ENCODE measurements around the gene SCART1. TPM values are rescaled to one million over a fixed set of nuclear protein-coding genes. Genes with fewer than 3 reads are reported as not detected.
"Not testable (repeated sequence)": the region's sequence is repeated elsewhere in the genome, so short reads cannot be mapped to it uniquely, and the experiment has no call there.

The SCART1 gene
- 2.2 to 6.6 TPM (median 2.4 TPM) in 3 replicates for total RNA-seq
- long read RNA-seq = 0 reads

DNA sequence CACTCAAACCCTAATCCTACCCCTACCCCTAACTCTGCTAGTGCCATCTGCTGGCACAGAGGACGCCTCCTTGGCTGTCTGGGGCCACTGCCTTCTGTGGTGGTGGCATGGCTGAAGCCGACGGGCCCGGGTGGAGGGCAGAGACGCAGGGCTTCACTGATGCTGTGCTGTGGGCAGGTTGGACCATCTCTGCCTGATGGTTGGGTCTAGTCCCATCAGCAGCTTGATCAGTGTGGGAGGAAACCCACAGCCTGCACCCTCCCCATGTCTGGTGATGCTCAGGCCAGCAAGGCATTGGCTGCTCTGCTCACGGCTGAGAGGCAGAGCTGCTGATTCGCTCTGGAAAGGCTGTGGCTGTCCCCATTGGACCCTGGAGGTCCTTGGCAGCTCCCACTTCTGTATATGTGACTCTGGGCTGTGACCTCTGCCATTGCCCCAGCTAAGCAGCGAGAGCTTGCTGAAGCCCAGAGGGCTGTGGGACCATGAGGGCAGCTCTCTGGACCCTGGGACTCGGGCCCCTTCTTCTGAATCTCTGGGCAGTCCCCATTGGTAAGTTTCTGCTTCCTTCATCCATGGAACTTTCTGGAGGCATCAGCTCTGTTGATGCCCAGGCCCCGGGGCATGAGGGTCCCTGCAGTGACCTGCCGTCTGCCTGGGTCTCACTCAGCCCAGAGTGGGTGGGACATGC lies at the start of gene SCART1:
TSS of gene SCART1 (plus strand) at position 430 of the 688 bp plus-strand sequence. CDS start at position 483, 53 bp downstream.
- TF ChIP-seq, protein P1, sequence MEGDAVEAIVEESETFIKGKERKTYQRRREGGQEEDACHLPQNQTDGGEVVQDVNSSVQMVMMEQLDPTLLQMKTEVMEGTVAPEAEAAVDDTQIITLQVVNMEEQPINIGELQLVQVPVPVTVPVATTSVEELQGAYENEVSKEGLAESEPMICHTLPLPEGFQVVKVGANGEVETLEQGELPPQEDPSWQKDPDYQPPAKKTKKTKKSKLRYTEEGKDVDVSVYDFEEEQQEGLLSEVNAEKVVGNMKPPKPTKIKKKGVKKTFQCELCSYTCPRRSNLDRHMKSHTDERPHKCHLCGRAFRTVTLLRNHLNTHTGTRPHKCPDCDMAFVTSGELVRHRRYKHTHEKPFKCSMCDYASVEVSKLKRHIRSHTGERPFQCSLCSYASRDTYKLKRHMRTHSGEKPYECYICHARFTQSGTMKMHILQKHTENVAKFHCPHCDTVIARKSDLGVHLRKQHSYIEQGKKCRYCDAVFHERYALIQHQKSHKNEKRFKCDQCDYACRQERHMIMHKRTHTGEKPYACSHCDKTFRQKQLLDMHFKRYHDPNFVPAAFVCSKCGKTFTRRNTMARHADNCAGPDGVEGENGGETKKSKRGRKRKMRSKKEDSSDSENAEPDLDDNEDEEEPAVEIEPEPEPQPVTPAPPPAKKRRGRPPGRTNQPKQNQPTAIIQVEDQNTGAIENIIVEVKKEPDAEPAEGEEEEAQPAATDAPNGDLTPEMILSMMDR (IDR thresholded peaks at IDR 0.05) = no peak
- H3K36me3 Mint-ChIP-seq (ENCODE audit: low read depth) = peaks cover 6% of the 10 kb centered on the region
- no peaks in the 10 kb centered on the region for H3K4me1 Mint-ChIP-seq (ENCODE audit: low read depth)
- peaks cover 14% of the 10 kb centered on the region for H3K9me3 Mint-ChIP-seq (ENCODE audit: low read depth)
- no peak within 1 kb of the TSS for H3K4me3 Mint-ChIP-seq (ENCODE audit: unreplicated experiment)
- DNase-seq (ENCODE audit: low spot score) = no peak
- peaks cover 2% of the 10 kb centered on the region for H3K27me3 Mint-ChIP-seq (ENCODE audit: low read depth)
- H3K27ac Mint-ChIP-seq (ENCODE audit: unreplicated experiment) = no peak within 1 kb of the TSS

DNA sequence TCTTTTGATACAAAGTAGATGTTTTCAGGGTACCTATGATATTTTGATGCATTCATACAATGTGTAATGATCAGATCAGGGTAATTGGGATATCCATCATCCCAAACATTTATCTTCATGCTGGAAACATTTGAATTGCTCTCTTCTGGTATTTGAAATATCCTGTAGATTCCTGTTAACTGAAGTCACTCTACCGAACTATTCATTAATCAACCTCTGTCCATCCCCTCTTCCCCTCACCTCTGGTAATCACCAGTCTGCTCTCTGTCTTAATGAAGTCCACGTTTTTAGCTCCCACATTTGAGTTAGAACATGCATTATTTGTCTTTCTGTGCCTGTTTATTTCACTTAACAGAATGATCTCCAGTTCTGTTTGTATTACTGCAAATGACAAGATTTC lies 48.5 kb upstream of the SCART1 start:
- no peak for DNase-seq (ENCODE audit: low spot score)
- TF ChIP-seq, protein P1 (IDR thresholded peaks at IDR 0.05) = no peak
- peaks cover 49% of the 10 kb centered on the region for H3K36me3 Mint-ChIP-seq (ENCODE audit: low read depth)
- H3K9me3 Mint-ChIP-seq (ENCODE audit: low read depth) = peaks cover 14% of the 10 kb centered on the region
- H3K27ac Mint-ChIP-seq (ENCODE audit: unreplicated experiment) = no peak overlapping the region
- H3K27me3 Mint-ChIP-seq (ENCODE audit: low read depth) = no peaks in the 10 kb centered on the region
- peaks cover 18% of the 10 kb centered on the region for H3K4me1 Mint-ChIP-seq (ENCODE audit: low read depth)
- no peak overlapping the region for H3K4me3 Mint-ChIP-seq (ENCODE audit: unreplicated experiment)

DNA sequence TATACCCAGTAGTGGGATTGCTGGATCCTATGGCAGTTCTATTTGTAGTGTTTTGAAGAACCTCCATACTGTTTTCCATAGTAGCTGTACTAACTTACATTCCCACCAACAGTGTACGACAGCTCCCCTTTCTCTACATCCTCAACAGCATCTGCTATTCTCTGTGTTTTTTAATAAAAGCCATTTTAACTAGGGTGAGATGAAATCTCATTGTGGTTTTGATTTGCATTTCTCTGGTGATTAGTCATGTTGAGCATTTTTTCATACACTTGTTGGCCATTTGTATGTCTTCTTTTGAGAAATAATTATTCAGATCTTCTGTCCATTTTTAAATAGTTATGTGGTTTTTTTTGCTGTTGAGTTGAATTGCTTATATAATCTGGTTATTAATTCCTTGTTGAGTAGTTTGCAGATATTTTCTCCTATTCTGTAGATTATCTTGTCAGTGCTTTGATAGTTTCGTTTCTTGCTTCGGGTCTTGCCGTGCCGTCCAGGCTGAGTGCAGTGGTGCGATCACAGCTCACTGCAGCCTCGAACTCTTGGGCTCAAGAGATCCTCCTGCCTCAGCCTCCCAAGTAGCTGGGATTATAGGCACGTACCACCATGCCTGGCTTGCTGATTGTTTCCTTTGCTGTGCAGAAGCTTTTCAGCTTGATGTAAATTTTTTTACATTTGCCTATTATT lies 47.8 kb upstream of the SCART1 start:
- no peak for DNase-seq (ENCODE audit: low spot score)
- Mint-ChIP-seq H3K36me3 (ENCODE audit: low read depth) (peaks cover 51% of the 10 kb centered on the region), H3K4me3 (ENCODE audit: unreplicated experiment) (no peak overlapping the region), H3K27me3 (ENCODE audit: low read depth) (no peaks in the 10 kb centered on the region), H3K27ac (ENCODE audit: unreplicated experiment) (no peak overlapping the region), H3K4me1 (ENCODE audit: low read depth) (peaks cover 18% of the 10 kb centered on the region), H3K9me3 (ENCODE audit: low read depth) (peaks cover 16% of the 10 kb centered on the region)
- TF ChIP-seq, protein P1 (IDR thresholded peaks at IDR 0.05) = no peak

DNA sequence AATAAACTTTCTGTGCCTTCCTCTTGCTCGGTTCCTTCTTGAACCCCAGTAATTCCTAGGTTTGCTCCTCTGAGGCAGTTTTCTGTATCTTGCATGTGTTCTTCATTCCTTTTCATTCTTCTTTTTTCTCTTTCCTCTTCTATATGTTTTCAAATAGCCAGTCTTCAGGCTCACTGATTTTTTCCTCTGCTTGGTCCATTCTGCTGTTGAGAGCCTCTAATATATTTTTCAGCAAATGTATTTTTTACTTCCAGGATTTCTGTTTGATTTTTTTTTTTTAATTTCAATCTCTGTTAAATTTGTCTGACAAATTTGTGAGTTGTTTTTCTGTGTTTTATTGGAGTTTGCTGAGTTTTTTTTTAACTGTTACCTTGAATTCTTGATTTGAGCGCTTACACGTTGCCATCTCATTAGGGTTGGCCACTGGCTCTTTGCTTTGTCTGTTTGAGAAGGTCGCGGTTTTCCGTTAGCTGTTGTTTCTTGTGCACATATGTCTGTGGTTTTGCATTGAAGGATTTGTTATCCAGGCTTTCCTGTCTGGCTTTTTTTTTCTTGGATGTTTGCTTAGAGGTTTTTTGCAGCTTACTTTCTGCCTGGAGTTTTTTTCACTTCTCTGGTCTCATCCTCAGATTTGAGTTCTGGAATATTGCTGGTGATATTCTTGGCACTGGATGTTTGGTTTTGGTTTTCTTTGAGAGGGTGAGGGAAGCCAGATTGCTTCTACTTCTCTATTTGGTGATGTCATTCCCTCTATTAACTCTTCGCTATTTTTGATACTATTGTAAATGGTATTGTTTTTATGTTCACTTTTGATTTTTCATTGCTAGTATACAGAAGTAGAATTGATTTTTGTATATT lies 42.0 kb upstream of the SCART1 start:
- no peak for DNase-seq (ENCODE audit: low spot score)
- H3K9me3 Mint-ChIP-seq (ENCODE audit: low read depth) = peaks cover 34% of the 10 kb centered on the region
- peaks cover 8% of the 10 kb centered on the region for H3K4me1 Mint-ChIP-seq (ENCODE audit: low read depth)
- TF ChIP-seq, protein P1 (IDR thresholded peaks at IDR 0.05) = no peak
- H3K27ac Mint-ChIP-seq (ENCODE audit: unreplicated experiment) = peak overlapping the region; percentile 19
- no peaks in the 10 kb centered on the region for H3K27me3 Mint-ChIP-seq (ENCODE audit: low read depth)
- H3K36me3 Mint-ChIP-seq (ENCODE audit: low read depth) = peaks cover 57% of the 10 kb centered on the region
- H3K4me3 Mint-ChIP-seq (ENCODE audit: unreplicated experiment) = no peak overlapping the region

DNA sequence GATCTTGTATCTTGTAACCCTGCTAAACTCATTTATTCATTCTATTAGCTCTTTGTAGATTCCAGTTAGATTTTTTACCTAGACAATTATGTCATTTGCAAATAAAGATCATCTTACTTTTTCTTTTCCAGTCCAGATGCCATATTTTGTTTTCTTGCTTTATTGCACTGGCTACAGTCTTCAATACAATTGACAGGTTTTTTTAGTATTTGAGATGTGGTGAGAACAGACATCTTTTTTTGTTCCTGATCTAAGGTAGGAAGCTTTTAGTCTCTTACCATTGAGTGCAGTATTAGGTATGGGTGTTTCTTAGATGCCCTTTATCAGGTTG lies 41.4 kb upstream of the SCART1 start:
- no peaks in the 10 kb centered on the region for H3K27me3 Mint-ChIP-seq (ENCODE audit: low read depth)
- H3K4me1 Mint-ChIP-seq (ENCODE audit: low read depth) = peaks cover 8% of the 10 kb centered on the region
- H3K4me3 Mint-ChIP-seq (ENCODE audit: unreplicated experiment) = no peak overlapping the region
- TF ChIP-seq, protein P1 (IDR thresholded peaks at IDR 0.05) = no peak
- H3K9me3 Mint-ChIP-seq (ENCODE audit: low read depth) = peaks cover 34% of the 10 kb centered on the region
- H3K36me3 Mint-ChIP-seq (ENCODE audit: low read depth) = peaks cover 51% of the 10 kb centered on the region
- no peak overlapping the region for H3K27ac Mint-ChIP-seq (ENCODE audit: unreplicated experiment)
- DNase-seq (ENCODE audit: low spot score) = no peak

DNA sequence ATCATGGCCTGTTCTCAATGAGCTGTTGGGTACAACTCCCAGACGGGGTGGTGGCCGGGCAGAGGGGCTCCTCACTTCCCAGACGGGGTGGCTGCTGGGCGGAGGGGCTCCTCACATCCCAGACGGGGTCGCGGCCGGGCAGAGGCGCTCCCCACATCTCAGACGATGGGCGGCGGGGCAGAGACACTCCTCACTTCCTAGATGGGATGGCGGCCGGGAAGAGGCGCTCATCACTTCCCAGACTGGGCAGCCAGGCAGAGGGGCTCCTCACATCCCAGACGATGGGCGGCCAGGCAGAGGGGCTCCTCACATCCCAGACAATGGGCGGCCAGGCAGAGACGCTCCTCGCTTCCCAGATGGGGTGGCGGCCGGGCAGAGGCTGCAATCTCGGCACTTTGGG lies 39.3 kb upstream of the SCART1 start:
- DNase-seq (ENCODE audit: low spot score); H3K4me3 Mint-ChIP-seq (ENCODE audit: unreplicated experiment); H3K27ac Mint-ChIP-seq (ENCODE audit: unreplicated experiment); H3K4me1 Mint-ChIP-seq (ENCODE audit: low read depth); H3K27me3 Mint-ChIP-seq (ENCODE audit: low read depth): not testable (repeated sequence)
- Mint-ChIP-seq H3K36me3 (ENCODE audit: low read depth) (peaks cover 40% of the 10 kb centered on the region), H3K9me3 (ENCODE audit: low read depth) (peaks cover 21% of the 10 kb centered on the region)

Measured in chondrocyte (in vitro differentiated cells).